HG03439 (cell line): ENCODE results near the gene STRIP1.
"Not testable (repeated sequence)": the region's sequence is repeated elsewhere in the genome, so short reads cannot be mapped to it uniquely, and the experiment has no call there.

Experiments used
- ATAC-seq: cut with Tn5 transposase; IDR thresholded peaks from one replicate; pipeline ENCODE4 v1.9.1; 2021; ENCODE audit warnings: mild to moderate bottlenecking, moderate library complexity; ENCODE audit not compliant: unreplicated experiment

STRIP1 gene

DNA sequence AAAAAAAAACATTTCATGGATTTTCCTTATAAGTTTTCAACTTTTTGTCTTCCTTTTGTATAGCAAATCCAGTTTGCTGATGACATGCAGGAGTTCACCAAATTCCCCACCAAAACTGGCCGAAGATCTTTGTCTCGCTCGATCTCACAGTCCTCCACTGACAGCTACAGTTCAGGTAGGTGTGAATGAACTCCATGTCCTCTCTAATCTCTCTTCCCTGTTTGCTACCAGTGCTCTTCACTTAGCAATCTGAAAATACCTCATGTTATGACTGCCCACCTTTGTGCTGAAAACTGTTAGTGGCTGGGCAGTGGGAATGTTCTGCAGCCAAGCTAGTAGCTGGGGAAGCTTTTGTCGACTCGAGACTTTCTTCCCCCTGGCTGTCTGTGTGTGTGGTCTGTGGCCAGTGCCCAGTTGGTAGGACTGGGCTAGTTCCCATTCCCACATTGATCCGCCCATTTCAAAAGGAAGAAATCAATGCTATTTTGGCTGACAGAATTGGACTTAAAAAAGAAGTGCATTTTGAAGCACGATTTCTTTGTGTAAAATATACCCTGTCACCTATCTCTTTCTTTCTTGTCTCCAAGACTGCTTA, 25.4 kb upstream of the STRIP1 start:
- no peak for ATAC-seq

DNA sequence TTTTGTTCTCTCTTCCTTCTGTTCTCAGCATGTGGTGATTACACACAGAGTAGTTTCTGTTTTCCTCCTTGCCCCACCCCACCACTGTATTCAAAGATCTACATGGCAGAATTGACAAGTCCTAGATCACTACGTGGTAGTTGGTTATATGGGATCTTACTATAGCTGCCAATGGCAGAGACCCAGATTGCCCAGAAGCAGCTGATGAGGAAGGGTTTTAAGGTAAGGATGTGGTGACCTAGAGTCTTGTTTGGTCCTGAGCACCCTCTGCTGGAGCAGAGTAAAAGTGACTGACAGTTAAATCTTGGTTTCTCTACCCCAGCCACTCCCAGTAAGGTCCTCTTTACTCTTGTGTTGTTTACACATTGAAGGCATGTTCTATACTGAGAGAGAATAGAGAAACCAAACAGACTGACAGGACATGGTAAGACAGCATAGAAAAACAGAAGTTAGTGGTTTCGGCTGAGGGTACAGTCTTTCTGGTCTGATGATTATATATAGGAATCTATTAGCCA, 22.8 kb upstream of the STRIP1 start:
- peak; percentile 94 for ATAC-seq

DNA sequence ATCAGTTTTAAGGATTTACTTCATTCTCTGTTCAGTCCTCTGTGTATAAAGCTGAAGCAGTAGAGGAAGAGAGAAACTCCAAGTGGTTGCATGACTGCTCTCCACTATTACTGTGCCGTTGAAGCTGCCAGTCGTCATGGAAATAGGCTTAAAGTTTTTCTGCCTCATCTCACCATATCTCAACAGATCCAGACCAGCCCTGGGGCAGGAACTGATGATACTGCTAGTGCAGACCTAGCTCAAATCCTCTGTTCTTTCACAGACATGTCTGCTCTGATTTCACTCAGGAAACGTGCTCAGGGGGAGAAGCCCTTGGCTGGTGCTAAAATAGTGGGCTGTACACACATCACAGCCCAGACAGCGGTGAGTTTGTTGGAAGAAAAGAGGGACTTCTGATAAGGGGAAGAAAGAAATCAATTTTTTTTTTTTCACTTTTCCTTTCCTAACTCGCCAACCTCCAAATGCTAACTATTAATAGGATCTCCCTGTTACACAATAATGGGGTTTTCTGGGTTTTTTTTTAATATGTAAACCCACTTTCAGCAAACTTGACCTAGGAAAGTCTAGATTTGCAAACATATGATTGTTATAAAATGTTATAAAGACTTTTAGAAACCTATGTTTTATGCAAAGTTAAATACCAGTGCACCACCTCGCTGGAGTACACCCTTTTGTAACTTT, 22.2 kb upstream of the STRIP1 start:
- ATAC-seq, result peak; percentile 55

DNA sequence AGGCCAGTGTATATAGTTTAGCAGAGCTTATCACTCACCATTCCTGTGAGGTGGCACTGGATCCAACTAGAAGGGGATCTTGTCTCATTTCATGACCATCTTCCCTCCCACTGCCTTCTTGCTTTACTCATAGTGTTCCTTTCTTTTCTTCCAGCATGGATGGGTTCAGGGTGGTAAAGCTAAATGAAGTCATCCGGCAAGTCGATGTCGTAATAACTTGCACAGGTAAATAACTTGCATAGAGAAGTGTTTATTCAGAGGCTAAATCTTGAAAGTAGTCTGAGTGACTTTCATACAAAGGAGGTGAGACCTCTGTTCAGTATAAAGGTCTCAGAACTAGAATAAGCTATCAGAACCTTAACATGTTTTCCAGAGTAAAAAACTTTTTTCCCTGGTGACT, 16.6 kb upstream of the STRIP1 start:
- ATAC-seq, result no peak

DNA sequence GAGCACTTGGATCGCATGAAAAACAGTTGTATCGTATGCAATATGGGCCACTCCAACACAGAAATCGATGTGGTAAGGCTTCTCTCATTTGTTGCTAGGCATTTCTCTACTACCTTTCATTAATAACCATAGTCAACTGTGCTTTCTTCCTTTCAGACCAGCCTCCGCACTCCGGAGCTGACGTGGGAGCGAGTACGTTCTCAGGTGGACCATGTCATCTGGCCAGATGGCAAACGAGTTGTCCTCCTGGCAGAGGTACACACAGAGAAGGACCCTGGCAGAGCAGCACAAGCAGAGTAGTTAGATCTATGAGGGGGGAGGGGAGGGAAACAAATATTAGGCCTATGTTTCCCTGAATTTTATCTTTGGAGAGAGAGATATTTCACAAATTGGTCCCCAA, 16.0 kb upstream of the STRIP1 start:
- ATAC-seq, result no peak

DNA sequence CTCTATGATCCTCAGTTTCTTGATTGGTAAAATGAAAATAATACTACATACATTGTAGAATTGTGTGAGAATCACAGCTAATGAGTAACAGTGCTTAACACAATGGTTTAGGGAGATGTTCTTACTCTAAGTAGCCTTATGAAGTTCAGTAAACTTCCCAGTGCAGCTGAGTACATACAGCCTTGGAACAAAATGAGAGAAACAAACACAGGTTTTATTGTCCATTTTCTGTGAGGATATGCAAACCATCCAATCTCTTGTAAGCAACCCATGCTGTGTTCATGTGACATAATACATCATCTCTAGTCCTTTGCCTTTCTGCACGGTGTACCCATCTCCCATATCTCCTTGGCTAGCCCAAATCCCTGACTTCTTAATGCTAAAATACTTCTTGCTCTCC, 14.7 kb upstream of the STRIP1 start:
- no peak for ATAC-seq

DNA sequence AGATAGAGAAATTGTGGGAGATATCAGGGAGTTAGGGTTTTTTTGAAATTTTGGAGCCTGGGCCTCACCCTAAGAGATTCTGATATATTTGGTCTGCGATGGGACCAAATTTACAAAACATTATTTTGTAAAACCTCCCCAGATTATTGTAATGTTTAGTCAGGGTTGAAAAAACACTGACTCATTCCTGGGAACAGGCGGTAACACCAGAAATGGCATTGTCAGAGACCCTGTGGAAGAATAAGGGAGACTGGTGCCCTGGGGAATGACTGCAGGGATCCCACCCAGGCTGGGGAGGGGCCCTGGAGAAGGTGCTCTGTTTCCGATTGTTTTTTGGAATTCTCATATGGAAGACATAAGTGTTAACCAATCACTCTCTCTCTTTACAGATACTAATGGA, 13.1 kb upstream of the STRIP1 start:
- ATAC-seq, result no peak

DNA sequence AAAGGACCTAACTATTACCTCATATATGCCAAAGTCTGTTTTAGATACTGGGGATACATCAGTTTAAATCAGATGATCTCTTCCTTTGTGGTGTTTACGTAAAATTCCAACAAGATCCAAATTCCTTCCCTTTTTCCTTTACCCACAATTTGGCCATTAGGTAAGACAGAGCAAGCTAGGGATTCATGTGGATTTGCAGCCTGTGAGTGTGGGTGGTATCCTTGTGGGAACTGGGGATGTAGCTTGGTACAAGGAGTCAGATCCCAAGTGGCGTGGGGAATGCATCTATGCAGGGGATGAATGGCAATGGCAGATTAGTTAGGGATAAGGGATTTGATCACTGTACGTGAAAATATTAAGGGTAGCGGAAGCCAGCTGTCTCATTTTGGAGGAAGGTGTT, 9.8 kb upstream of the STRIP1 start:
- no peak for ATAC-seq

DNA sequence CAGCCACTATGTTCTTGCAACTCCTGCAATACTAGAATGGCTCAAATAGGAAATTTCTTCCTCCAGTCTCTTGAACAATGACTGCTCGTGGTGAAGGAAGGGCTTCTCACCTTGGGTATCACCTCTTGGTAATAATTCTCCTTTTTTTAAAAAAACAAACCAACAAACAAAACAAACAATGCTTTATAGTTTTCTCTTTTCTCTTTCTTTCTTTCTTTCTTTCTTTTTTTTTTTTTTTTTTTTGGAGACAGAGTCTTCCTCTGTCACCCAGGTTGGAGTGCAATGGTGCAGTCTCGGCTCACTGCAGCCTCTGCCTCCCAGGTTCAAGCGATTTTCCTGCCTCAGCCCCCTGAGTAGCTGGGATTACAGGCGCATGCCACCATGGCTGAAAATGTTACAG, 3.7 kb upstream of the STRIP1 start:
- not testable (repeated sequence) for ATAC-seq

DNA sequence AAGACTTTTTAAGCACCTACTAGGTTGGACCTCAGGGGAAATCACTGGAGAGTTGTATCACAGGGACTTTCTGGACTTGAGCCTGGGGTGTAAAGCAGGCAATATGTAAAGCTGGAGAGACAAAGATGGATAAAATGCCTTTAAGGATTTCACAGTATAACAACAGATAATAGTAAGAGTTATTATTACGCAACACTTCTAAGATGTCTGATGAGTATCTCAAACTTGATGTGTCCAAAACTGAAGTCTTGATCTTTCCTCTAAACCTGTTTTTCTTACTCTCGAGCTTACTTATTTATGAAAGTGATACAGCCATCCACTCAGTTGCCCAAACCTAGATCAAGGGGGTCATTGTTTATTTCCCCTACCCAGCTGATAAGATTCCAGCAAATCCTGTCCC, 2.1 kb upstream of the STRIP1 start:
- no peak for ATAC-seq

DNA sequence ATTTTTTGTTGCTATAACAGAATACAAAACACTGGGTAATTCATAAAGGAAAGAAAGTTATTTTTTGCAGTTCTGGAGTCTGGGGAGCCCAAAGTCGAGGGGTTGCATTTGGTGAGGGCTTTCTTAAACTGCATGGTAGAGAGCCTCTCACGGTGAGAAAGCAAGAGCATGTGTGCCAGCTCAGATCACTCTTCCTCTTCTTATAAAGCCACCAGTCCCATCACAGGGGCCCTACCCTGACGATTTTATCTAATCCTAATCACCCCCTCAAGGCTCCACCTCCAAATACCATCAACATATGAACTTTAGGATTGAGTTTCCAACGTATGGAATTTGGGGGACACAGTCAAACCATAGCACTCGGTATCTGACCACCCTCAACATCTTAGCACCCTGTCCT, 1.0 kb upstream of the STRIP1 start:
- ATAC-seq, result no peak

DNA sequence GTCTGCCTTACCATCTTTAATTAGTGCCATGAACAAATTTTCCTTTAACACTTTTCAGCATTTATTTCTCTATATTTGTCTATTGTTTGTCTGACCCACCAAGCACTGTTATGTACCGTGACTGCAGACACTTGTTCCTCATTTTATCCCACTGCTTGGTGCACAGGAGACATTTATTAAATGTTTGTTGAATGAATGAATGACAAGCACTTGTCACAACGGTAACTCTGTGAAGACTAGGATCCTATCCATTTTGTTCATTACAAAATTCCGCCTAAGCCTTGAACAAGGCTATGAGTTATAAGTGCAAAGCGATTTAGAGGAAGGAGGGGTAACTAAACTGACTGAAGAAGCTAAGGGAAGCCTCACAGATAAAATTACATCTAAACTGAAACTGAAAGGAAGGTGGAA, 379 bp upstream of the STRIP1 start:
- ATAC-seq, result no peak

DNA sequence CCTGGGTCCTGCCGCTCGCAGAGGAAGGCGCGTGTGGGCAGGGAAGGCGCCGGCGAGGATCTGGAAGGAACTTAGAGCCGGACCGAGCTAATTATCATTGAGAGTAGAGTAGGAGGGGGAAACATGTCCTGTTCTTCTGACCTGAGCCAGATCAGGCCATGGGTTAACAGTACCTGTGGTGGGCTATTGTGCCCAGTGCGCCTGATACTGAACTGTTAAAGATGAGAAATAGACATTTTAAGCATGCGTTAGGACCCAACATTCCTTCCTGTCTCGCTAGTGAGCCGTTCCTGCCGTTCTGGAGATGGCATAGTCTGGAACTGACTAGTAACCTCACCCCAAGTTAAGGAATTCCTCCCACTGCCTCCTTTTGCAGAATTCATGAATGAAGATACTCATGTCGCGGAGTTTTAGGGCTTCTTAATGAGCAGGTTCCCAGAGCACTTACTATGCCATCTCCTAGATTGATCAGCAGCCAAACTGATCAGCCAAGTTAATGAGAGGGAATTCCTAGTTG, 870 bp downstream of the STRIP1 start:
- ATAC-seq, result no peak

DNA sequence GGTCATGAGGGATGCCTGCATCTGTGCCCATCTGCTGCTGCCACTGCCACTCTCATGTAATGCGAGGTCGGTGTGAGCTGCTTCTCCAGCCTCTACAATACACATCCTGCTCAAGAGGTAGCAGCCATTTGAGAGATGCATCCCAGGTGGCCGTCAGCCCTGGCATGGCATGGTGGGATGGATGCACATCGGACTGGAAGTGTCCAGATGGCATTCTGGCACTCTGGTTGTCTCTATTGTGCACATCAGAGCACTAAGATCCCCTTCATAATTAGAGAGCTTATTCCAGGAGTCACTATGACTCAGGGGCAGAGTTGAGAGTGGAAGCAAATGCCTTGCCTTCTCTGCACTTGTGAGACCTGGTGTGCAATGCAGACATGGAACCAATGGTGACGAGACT, 3.8 kb downstream of the STRIP1 start:
- no peak for ATAC-seq

DNA sequence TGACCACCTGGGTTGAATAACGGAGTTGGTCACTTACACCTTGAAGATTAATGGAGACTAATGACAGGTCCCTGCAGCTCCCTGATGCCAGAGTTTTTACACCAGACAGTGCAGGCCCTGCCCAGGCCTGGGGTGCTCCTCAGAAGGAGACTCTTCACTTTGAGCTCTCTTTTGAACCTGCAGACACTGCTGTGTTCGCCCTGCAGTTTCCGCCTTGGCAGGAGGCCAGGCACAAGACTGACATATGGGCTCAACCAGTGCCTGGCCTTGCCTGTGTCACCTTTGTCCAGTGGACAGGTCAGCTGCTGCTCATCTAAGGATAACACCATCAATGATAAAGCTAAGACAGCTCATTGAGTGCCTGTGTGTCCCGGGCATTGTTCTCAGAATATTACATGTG, 5.2 kb downstream of the STRIP1 start:
- no peak for ATAC-seq

DNA sequence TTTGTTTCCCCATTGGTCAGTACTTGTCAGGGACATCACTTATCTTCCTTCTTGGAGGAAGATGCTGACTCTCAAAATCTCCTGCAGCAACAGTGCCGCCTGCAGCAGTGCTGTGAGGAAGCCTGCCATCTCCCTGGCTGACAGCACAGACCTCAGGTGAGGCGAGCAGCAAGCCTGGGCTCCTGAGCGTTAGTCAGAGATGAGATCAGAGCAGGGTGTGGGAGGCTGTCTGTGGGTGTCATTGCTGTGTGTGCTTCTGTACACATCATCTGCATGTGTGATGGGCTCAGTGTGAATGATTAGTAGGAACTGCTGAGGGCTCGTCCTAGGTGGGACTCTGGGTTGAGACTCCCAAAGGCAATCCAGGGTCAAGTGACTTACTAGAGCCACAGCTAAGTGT, 6.1 kb downstream of the STRIP1 start:
- no peak for ATAC-seq

DNA sequence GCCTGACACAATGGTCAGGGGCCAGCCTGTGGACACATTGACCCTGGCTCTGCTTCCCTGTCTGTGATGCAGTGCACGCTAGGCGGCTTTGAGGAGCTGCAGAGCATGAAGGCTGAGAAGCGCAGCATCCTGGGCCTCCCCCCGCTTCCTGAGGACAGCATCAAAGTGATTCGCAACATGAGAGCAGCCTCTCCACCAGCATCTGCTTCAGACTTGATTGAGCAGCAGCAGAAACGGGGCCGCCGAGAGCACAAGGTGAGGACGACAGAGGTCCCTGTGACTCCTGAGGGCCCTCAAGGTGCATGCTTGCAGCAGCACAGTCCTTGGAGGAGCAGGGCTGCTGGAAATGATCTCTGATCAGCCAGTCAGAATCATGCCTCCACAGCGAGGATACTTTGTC, 8.6 kb downstream of the STRIP1 start:
- ATAC-seq, result no peak

DNA sequence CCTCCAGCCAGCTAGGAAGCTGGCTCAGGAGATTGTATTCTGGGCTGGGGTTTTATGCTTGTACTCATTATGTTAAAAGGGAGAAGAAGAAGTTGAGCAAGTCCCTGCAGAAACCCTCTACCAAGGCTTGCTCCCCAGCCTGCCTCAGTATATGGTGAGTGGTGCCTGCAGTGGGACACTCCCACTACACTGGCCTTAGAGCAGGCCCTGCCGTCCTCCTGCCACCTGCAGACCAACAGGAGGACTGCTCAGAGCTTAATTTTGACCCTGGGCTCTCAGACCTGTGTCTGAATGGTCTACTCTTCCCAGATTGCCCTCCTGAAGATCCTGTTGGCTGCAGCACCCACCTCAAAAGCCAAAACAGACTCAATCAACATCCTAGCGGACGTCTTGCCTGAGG, 13.0 kb downstream of the STRIP1 start:
- no peak for ATAC-seq

DNA sequence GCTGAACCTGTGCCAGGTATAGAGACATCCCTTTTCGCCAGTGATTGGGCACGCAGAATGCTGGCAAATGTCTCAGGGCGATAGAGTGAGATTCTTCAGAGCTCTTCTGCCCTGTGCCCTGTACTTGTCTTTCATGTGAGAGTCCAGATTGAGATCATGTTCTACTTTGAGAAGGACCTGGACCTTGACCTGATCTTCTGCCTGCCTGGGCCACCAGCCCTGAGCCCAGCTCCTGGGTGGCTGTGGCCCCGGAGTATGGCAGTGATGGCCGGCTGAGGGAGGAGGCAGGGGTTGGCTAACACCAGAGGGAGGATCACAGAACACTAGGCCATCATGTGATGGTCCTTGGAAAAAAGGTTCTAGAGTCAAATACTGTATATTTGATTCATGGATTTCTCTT, 13.8 kb downstream of the STRIP1 start:
- ATAC-seq, result no peak

DNA sequence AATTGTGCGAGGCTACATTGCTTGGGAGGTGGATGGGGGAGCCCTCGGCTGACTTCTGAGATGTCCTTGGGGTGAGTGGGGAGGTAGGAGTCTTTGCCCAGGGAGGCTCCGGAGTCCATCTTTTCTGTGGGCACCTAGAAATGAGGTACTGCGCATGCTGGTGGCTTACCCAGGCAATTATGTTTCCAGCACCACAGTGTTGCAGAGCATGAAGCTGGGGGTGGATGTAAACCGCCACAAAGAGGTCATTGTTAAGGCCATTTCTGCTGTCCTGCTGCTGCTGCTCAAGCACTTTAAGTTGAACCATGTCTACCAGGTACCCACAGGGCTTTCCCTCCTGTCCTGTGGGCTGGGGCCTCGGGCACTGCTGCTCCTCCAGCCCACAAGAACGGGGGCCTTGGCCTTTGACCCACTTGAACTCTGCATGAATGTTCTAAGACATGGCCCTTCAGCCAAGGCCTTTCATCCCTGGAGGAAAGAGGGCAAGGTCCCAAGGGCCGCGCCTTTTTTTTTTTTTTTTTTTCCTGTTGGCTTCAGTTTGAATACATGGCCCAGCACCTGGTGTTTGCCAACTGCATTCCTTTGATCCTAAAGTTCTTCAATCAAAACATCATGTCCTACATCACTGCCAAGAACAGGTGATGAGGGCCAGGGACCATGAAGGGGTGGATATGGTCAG, 14.6 kb downstream of the STRIP1 start:
- ATAC-seq, result no peak

DNA sequence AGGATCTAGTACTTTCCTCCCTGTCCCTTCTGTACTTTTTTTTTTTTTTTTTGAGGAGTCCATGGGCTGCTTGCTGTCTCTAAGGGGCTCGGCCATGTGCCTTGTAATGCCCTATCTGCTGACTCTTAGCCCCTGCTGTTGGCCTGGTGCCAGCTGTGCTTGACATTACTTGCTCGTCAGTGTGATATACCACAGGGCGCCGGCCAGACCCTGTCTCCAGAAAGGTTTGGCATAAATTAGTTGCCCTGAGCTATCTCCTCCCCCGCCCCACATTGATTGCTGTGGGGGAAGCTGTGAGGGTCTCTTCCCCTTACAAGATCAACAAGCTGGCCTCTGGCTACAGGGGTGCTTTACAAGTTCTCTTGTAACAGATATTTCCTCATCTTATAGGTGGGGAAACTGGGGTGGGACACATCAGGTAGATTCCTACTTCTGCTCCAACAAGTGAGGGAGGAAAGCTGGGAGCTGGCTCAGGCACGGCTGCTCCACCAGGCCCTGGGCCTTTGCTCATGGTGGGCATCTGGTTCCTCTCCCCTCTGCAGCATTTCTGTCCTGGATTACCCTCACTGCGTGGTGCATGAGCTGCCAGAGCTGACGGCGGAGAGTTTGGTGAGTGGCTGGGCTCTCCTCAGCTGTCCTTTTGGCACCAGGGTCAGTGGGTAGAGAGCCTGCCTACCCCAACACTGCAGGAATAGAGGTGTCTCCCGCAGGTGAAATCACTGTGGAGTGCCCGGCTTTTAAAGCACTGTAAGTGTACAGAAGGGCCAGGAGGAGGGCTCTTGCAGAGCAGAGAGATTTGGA, 15.6 kb downstream of the STRIP1 start:
- no peak for ATAC-seq
